Activated gamma-delta T cell (primary cell): ENCODE results near the gene UCK2.
A peak's percentile ranks its signal among the peaks of the same experiment; 100 is the strongest.
"Not testable (repeated sequence)": the region's sequence is repeated elsewhere in the genome, so short reads cannot be mapped to it uniquely, and the experiment has no call there.

Source experiments
- DNase-seq: peaks from one replicate; lab custom pipeline; 2025; lab: John Stamatoyannopoulos, UW
- total RNA-seq, 2 donors: gene quantifications; one replicate each; lab custom pipeline; 2026; lab: John Stamatoyannopoulos, UW

Gene UCK2
- 13.5 to 15.8 reads per million in 2 donors for total RNA-seq

DNA sequence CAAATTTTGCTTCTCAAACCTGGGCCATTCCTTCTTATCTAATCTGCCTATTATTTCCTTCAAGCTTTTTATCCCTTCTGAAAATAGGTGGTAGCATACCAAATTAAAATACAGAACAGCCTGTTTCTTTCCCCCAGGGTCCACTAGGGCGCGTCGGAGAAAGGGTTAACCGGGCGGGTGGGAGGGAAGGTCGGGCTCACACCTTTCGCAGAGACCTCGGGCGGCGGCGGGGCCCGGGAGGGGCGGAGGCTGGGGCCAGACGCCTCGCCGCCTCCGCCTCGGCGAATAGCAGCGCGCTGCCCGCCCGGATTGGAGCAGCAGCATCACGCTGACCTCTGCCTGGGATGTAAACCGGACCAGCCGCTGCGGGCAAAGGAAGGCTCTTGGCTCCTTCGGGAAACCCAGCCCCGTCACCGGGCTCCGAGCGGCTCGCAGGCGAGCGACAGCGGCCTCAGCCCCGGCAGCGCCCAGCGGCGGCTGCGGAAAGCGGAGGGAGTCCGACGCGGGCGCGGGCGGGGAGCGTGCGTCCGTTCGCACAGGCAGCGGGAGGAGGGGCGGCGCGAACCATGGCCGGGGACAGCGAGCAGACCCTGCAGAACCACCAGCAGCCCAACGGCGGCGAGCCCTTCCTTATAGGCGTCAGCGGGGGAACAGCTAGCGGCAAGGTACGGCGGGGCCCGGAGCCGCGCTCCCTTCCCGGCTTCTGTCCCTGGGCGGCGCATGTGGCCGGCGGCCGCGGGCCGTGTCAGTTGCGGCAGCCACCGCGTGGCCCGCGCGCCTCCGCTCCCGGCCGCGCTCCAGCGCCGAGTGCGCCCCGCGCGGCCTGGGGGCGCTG is at the start of gene UCK2:
Gene UCK2, plus strand, starts transcription at position 347 of the 835 bp plus-strand sequence. Its CDS starts 220 bp downstream, at position 567.
- DNase-seq = peak; percentile 34

DNA sequence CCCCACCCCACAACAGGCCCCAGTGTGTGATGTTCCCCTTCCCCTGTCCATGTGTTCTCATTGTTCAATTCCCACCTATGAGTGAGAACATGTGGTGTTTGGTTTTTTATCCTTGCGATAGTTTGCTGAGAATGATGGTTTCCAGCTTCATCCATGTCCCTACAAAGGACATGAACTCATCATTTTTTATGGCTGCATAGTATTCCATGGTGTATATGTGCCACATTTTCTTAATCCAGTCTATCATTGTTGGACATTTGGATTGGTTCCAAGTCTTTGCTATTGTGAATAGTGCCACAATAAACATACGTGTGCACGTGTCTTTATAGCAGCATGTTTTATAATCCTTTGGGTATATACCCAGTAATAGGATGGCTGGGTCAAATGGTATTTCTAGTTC is 49.2 kb upstream of the UCK2 start:
- DNase-seq = not testable (repeated sequence)

DNA sequence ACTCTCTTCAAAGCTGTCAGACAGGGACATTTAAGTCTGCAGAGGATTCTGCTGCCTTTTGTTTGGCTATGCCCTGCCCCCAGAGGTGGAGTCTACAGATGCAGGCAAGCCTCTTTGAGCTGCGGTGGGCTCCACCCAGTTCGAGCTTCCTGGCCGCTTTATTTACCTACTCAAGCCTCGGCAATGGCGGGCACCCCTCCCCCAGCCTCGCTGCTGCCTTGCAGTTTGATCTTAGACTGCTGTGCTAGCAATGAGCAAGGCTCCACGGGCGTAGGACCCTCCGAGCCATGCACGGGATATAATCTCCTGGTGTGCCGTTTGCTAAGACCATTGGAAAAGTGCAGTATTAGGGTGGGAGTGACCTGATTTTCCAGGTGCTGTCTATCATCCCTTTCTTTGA is 43.9 kb upstream of the UCK2 start:
- DNase-seq = not testable (repeated sequence)

DNA sequence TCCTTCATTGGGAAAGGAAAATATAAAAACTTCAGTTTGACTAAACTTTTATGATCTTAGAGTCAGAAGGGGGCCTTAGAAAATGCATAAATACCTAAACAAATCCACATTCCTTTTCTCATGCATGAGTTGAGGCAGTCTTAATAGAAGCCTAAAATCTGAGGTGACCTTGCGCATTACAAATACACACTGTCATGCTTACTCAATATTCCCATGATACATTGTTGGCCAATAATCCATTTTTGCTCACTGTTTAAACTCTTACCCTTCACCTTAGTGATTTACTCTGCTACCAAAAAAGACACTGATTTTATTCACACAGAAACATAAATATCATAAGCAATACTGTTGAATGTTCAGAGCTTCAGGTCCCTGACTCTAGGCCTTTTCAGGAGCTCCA is 39.7 kb upstream of the UCK2 start:
- no peak for DNase-seq

DNA sequence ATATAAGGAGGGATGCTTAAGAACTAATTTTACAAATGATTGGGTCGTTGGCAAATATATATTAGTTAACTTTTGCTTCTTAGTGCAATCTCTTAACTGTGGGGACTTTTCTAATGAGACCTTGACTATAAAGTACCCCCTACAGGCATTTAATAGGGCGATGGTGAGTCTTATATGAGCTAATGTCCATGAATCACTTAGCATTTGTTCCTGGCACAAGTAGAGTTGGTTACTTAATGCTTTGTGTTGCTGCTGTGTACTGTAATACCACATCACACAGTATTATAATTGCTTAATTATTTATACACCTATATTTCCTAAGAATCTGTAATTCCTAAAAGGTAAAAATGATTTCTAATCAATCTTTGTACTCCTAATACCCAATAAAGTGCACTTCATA is 33.5 kb upstream of the UCK2 start:
- DNase-seq = no peak

DNA sequence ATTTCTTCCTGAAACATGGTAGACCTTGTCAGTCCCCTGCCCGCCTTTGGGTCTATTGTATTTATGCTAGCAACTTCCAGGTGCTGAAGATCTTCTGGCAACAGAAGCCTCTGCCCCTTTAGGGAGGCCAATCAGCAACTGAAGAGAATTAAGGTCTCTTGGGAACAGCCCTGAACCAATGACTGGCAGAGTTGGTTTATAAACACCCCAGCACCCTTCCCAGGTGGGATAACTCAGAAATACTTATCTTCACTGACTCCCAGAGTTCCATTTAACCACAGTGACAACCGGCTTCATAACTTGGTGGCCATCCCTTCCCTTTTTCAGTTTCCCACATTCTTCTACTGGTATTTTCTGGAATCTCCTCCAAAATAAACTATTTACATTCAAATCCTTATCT is 31.5 kb upstream of the UCK2 start:
- no peak for DNase-seq

DNA sequence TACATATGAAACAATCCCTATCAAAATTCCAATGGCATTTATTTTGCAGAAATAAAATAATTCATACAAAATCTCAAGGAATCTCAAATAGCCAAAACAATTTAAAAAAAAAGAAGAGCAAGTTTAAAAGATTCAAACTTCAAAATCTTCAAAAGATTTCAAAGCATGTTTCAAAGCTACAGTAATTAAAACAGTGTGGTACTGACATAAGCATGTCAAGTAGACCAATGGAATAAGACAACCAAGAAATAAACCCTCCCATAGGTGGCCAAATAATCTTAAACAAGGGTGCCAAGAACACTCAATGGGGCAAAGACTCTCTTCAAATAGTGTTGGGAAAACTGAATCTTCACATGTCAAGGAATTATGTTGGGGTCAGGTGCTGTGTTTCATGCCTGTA is 28.0 kb upstream of the UCK2 start:
- no peak for DNase-seq

DNA sequence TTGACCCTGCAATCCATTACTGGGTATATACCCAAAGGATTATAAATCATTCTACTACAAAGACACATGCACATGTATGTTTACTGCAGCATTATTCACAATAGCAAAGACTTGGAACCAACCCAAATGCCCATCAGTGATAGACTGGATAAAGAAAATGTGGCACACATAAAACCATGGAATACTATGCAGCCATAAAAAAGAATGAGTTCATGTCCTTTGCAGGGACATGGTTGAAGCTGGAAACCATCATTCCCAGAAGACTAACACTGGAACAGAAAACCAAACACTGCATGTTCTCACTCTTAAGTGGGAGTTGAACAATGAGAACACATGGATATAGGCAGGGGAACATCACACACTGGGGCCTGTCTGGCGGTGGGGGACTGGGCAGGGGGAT is 22.9 kb upstream of the UCK2 start:
- not testable (repeated sequence) for DNase-seq

DNA sequence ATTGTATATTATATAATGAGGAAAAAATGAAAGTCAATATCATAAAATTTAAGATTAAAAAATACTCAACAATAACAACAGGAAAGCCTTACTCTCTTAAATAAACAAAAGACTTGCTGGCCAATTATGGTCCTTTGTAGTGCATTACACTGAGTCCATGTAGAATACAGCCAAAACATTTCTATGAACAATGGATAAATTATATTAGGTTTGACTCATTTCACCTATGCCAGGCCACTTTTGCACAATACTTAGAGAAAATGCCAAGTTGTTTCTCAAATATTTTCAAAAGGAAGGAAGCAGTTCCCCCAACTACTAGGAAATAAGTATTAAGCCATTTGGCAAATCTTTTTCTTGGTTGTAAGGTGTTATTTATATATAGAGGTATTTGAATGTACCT is 19.8 kb upstream of the UCK2 start:
- DNase-seq = no peak

DNA sequence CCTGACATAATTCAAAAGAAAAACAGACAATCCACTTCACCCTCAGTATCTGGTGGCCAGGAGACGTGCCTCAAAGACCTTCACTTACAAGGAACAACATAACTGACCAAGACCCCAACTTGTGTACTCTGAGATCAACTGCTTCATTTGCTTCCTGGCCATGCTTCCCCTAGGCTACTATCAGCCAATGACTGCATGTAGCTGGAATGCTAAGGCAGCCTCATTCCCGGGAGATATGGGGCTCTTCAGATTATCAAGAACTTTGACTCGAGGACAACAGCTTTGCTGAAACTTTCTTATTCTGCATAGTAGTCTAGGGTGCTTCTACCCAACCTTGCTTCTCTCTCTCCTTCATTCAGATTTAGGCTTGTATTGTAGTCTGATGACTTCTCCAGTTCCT is 11.7 kb upstream of the UCK2 start:
- no peak for DNase-seq

DNA sequence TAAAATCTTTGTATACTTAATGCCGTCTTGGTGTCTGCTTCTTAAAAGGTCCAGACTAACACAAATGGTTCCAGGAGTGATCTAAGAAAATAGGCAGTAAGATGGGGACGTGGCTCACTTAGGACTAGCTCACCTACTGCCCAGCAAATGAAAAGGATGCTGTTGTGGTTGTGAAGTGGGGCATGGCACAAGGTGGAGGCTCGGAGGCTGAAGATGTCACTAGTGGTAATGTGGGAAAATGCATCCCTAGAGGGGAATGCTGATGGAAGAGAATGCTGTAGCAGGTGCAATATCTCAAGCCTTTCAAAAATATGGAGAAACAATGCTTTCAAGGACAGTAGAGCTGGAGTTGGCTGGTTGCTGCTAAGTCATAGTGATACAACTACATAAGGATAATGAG is 11.3 kb upstream of the UCK2 start:
- no peak for DNase-seq

DNA sequence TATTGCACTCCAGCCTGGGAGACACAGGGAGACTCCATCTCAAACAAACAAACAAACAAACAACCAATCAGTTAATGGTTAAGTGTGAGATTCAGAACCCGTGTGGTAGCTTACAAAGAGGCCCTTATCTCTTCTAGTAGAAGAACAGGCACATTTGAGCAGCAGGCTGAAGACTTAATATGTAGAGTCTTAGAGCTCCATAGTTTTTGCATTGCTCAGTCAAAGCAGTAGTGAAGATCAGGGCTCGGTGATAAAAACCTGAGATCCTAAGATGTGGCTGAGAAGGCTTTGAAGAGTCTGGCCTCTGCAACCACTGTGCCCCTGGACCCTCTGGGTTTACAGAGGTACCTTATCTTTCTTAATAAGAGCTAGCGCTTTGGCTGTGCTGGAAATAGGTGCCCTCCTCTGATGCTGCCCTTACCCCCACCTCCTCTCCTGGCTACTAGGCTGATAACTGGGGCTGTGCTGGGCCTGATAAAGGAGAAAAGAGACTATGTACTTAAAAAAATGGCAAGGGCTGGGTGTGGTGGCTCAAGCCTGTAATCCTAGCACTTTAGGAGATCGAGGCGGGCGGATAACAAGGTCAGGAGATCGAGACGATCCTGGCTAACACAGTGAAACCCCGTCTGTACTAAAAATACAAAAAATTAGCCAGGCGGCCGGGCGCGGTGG is 10.5 kb upstream of the UCK2 start:
- DNase-seq = no peak

DNA sequence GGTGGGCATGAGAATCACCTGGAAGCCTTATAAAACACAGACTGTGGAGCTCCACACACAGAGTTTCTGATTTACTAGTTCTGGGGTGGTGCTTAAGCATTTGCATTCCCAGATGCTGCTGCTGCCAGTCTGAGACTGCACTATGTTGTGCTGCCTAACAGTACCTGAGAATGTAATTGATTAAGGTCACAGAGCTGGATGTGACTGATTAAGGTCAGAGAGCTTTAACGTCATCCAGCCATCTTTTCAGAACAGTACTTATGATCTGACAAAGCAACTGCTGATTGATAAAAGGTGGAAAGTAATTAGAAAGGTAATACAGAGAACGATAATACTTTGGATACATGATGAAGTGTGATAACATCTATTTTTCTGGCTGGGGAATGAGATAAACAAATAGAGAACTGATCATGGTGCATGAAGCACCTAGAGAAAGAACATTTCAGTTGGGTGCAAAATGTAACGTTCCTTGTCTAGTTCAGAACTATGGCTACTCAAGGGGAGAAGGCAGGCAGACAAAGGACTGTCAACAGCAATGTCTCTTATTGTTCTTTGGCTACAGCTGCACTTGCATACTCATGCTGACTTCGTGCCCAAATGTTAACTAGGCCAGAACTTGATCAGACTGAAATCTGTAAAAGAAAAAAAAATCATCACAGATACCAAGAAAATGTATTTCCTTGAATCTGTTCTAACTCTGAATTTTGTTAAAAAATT is 3.7 kb upstream of the UCK2 start:
- no peak for DNase-seq

DNA sequence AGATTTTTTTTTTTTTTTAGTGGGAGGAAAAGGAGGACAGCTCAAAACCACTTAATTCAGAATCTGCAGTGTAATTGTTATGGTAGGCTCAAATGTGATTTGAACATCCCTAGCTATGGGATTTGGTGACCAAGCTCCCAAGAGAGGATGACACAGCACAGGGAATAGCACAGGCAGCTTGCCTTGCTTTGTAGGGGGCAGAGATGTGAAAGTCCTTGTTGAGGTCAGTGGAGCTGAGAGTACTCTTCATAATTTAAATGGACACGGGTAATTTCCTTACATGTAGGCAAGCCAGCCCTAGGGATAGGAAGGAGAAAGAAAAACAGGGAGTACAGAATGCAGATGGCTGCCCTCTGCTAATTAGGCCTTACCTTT is 3.2 kb upstream of the UCK2 start:
- no peak for DNase-seq

DNA sequence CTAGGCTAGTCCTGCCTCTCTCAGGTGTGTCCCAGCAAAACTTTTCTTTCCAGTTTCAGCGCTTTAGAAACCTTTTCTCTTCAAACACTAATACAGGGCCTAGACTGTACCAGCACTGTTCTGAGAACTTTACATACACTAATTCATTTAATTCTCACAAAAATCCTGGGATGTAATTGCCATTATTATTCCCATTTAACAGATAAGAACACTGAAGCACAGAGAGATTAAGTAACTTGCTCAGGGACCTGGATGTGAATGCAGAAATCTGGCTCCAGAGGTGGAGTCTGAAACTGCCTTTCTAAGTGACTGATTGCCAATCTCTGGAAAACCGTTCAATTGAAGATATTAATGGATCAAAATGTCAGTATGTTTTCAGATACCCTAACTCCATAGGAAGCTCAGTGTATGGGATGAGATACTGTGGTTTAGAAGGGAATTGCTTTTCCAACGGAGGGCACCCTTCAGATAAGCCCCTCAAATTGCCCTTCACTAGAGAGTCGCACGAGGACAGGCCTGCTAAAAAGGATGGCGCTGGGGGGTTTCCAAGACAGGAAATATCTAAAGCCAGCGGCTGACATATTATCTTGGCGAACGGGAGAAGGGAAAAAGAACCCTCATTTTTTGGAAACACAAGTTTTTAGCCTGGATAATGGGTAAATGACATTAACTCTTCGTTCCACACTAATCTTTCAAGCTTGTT is 698 bp upstream of the UCK2 start:
- no peak for DNase-seq

DNA sequence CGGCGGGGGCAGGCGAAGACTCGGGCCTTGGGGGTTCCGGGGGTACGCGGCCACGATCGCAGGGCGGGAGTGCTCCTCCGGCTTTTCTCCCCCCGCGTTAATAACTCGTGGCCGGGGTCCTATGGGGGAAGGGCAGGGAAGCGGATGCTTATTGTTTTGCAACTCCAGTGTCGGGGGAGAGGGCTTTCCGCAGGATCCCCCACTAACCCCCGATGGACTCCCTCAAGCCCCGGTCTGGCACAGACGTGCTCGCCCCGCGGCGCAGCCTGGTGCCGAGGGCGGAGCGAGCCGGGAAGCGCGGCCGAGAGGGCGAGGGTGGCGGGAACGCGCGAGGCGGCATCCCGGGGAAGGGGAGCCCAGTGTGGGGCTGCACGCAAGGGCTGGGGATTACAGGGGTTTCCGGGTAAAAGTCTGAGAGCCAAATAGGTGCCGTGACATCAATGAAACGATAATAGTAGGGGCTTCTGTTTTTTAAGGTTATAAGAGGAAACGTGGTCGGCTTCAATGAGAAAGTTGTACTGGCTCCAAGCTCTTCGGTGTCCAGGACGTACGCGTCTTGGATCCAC is 772 bp downstream of the UCK2 start:
- no peak for DNase-seq

DNA sequence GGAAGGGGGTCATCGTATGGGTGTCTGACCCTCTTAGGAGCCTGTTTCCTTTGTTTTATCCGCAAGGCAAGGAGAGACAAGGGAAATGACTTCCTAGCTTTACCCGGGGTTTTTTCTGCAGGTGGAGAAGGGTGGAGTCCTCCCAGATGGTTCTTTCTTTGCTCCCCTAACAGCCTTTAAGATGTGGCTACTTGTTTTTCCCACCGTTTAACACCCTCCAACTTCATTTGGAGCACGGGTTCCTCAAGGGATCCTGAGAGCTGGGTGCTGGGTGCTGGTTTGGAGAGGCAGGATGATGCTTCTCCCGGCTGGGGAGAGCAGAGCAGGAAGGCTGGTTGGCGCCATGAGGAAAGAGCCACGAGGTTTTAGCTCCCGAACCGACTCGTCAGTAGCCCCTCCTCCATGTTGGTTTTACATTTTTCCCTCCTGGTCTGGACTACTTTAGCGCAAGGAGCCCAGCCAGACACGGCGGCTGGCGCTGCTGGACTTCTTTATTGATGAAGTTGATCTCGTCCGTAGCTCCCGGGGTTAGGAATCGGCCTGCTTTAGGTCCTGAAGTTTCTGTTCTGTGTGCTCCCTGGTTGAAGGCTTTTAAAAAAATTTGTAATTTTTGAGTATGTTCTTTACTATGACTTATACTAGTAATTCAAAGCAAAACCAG is 1.4 kb downstream of the UCK2 start:
- no peak for DNase-seq

DNA sequence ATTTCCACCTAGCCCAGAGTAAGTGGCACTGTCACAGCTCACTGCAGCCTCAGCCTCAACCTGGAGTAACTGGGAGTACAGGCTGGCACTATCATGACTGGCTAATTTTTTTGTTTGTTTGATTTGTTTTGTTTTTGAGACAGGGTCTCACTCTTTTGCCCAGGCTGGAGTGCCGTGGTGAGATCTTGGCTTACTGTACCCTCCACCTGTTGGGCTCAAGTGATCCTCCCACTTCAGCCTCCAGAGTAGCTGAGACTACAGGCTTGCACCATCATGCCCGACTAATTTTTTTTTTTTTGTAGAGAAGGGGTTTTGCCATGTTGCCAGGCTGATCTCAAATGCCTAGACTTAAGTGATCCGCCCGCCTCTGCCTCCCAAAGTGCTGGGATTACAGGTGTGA is 2.5 kb downstream of the UCK2 start:
- no peak for DNase-seq

DNA sequence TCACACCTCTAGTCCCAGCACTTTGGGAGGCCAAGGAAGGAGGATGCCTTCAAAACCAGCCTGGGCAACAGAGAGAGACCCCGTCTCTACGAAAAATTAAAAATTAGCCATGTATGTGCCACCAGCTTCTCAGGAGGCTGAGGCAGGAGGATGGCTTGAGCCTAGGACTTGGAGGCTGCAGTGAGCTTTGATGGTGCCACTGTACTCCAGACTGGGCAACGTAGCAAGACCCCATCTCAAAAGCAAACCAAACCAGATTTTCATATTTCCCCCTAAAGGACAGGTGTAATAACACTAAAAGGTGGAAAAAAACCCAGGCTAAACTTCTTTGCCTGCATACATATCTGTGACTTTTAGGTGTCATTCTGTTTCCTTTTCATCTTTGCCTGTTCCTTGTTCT is 3.7 kb downstream of the UCK2 start:
- no peak for DNase-seq

DNA sequence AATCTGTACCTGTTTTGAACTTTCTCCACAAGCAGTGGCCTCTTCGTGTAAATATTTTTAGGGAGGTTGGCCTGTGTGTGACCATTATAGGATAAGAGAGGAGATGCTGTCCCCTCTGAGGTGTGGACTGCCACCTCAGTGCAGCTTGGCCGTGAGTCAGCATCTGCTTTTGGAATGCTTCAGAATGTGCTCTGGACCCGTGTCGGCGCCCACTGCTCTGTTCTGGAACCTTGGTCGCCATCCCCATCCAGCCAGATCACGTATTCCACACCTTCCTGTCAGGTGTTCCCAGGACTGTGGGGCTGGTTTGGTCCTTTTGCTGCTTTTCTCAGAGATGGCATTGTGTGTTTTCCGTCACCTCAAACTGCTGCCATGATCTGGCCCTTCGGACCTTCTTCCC is 5.5 kb downstream of the UCK2 start:
- no peak for DNase-seq

DNA sequence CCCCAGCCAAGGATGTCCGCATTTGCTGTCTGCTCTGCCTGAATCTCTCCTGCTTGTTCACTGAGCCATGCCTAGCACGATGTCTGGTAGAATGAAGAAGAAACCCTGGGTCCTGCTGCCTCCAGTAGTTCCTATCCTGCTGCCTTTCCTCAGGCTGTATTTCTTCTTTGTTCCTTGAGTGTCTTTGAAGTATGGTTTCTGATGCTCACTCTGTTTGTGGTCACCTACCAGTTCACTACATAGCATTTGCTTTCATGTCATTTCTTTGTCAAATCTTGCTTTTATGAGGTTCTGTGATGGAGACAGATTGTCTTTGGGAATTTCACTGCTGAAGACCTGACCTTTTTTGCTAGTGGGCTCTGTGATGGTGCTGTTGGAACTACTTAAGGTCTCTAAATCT is 5.9 kb downstream of the UCK2 start:
- DNase-seq = no peak
